ENCODE measurements around the gene LMLN.
"Not testable (repeated sequence)": the region's sequence is repeated elsewhere in the genome, so short reads cannot be mapped to it uniquely, and the experiment has no call there.

The LMLN gene

GRCh38 chr3:197957790-197958133 is 2.3 kb upstream of the LMLN start:
- no peak for DNase-seq

- DNase-seq, result no peak
These were observed 1.7 kb upstream of the LMLN start for GRCh38 chr3:197958346-197958745.

GRCh38 chr3:197958848-197959247 is 1.2 kb upstream of the LMLN start:
- DNase-seq, result not testable (repeated sequence)

- no peak for DNase-seq
These were observed 522 bp upstream of the LMLN start for GRCh38 chr3:197959500-197959890.

- no peak for DNase-seq
These were observed 921 bp downstream of the LMLN start for GRCh38 chr3:197960694-197961581.

- DNase-seq, result no peak
These were observed 1.5 kb downstream of the LMLN start for GRCh38 chr3:197961582-197961945.

- DNase-seq, result no peak
These were observed 3.1 kb downstream of the LMLN start for GRCh38 chr3:197963019-197963637.

- DNase-seq, result not testable (repeated sequence)
These were observed 7.4 kb downstream of the LMLN start for GRCh38 chr3:197967337-197967989.

- DNase-seq, result no peak
These were observed 10.6 kb downstream of the LMLN start for GRCh38 chr3:197970588-197970987.

GRCh38 chr3:197974016-197974415 is 14.0 kb downstream of the LMLN start:
- no peak for DNase-seq

- no peak for DNase-seq
These were observed 15.3 kb downstream of the LMLN start for GRCh38 chr3:197975311-197975710.

- DNase-seq, result no peak
These were observed 23.1 kb downstream of the LMLN start for GRCh38 chr3:197983076-197983475.

GRCh38 chr3:197989651-197990050 is 29.6 kb downstream of the LMLN start:
- no peak for DNase-seq

- DNase-seq, result no peak
These were observed 34.7 kb downstream of the LMLN start for GRCh38 chr3:197994736-197995135.

- DNase-seq, result no peak
These were observed 36.8 kb downstream of the LMLN start for GRCh38 chr3:197996855-197997254.

- no peak for DNase-seq
These were observed 37.9 kb downstream of the LMLN start for GRCh38 chr3:197997936-197998335.

- no peak for DNase-seq
These were observed 57.1 kb downstream of the LMLN start for GRCh38 chr3:198017090-198017489.

GRCh38 chr3:198018416-198018815 is 58.4 kb downstream of the LMLN start:
- no peak for DNase-seq

GRCh38 chr3:198019115-198019514 is 59.1 kb downstream of the LMLN start:
- DNase-seq, result no peak

GRCh38 chr3:198021320-198021719 is 61.3 kb downstream of the LMLN start:
- no peak for DNase-seq

GRCh38 chr3:198022604-198023003 is 62.6 kb downstream of the LMLN start:
- no peak for DNase-seq

- DNase-seq, result no peak
These were observed 65.6 kb downstream of the LMLN start for GRCh38 chr3:198025644-198026043.

GRCh38 chr3:198026620-198027019 is 66.6 kb downstream of the LMLN start:
- no peak for DNase-seq
